ENCODE measurements around the gene FANK1.
"Not testable (repeated sequence)": the region's sequence is repeated elsewhere in the genome, so short reads cannot be mapped to it uniquely, and the experiment has no call there.

Gene FANK1

GRCh38 chr10:126022841-126023240, 126.5 kb downstream of the FANK1 start:
- no peak for DNase-seq (ENCODE audit: low read depth)

DNA sequence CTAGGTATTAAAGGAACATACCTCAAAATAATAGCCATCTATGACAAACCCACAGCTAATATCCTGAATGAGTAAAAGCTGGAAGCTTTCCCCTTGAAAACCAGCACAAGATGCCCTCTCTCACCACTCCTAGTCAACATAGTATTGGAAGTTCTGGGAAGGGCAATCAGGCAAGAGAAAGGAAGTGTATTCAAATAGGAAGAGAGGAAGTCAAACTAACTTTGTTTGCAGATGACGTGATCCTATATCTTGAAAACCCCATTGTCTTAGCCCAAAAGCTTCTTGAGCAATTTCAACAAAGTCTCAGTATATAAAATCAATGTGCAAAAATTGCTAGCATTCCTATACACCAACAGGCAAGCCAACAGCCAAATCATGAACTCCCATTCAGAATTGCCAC, 131.3 kb downstream of the FANK1 start:
- DNase-seq (ENCODE audit: low read depth), result no peak

DNA sequence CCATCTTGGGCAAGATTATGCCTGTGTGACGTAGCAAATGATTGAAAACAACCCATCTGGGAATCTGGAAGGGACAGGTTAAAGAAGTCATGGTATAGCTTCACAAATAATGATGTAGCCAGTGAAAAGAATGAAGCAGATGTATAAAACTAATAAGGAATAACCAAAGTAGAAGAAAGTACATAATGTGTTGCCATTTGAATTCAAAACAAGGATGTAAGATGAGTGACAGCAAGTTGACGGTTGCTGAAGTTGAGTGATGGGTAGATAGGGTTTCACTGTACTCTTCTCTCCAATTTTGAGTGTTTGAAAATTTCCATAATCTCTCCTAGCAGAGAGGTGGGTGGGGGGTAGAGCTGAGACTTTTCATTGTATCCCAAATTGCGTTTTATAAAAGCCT, 133.6 kb downstream of the FANK1 start:
- no peak for DNase-seq (ENCODE audit: low read depth)

DNA sequence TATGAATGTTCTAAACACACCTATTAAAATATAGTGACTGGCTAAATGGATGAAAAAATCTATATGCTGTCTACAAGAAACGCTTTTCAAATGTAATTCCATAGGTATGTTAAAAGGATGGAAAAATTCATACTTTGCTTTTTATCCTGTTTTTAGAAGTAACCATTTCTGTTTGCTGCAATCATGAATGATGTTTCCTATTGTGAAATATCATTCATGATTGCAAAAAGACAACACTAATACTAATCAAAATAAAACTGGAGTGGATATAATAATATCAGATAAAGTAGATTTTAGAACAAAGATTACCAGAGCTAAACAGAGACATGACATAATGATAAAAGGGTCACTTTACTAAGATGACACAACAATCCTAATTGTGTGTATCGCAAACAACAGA, 138.2 kb downstream of the FANK1 start:
- DNase-seq (ENCODE audit: low read depth), result no peak

DNA sequence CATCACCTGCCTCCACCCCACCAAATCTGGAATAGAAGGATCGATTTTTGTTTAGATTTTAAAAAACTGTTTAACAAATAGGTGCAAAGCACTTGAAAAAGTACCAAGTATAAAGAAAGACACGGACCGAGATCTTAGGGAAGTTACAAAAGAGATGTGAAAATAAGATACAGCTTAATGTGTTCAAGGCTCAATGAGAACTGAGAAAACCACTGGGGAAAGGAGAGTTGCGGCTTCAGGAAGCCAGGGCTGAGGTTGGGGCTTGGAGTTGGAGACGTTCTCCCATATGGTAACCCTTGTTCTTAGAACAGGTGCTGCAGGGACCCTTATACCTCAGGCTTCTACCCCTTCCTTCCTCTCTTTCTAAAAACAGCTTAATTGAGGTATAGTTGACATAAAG, 140.2 kb downstream of the FANK1 start:
- DNase-seq (ENCODE audit: low read depth), result no peak

DNA sequence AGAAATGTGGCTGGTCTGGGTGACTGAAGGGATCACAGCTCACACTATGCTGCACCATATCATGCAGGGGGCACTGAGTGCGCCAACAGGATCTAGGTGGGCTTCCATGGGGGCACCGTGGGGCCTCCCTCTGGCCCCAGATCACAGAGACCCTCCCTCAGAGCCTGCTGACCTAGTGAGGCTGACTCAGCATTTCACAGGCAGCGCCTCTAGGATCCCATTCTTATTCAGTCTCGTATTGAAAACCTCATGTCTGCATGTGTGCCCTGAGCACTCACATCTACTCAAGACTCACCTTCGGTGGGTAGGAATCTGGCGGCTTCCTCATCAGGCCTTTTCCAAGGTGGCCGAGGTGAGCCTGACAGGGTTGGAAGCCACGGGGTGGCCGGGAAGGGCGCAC, 141.6 kb downstream of the FANK1 start:
- DNase-seq (ENCODE audit: low read depth), result no peak

DNA sequence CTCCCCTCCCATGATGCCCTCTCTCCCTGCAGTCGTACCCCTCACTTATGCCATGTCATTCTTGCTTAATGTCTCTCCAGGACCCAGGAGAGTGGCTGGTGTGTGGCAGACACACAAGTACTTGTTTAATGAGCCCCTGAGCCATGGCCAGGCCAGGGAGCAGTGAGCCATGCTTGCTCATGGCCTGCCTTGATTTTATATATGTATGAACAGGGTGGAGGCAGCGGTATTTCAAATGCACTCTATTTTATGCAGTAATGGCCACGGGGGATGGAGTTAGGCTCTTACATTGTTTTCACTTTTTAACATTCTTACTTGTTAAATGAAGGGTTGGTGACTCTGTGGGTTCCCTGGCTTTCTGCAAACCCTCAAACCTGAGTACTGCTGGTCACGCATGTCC, 144.8 kb downstream of the FANK1 start:
- DNase-seq (ENCODE audit: low read depth), result no peak

- peak; percentile 38 for DNase-seq (ENCODE audit: low read depth)
Observed at GRCh38 chr10:126041804-126042231, 145.5 kb downstream of the FANK1 start.

DNA sequence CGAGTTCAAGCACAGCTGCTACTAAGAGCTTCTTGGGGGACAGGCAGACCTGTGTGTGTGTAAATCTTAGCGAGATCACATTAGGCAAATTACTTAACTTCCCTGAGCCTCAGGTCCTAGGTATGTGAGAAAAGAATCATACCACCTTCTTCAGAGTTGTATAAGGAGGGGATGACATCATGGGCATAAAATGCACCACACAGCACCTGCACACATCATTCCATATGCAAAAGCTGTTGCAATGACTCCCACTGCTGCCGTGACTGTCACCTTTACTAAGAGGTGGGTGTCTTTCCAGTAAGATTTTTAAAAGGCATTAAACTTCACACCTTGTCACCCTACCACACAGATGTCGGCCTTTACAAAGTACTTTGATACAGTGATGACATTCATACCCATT, 146.0 kb downstream of the FANK1 start:
- no peak for DNase-seq (ENCODE audit: low read depth)

- DNase-seq (ENCODE audit: low read depth), result no peak
Observed at GRCh38 chr10:126042906-126043305, 146.5 kb downstream of the FANK1 start.

GRCh38 chr10:126043389-126043788, 147.0 kb downstream of the FANK1 start:
- DNase-seq (ENCODE audit: low read depth), result no peak

GRCh38 chr10:126045861-126046260, 149.5 kb downstream of the FANK1 start:
- DNase-seq (ENCODE audit: low read depth), result no peak

GRCh38 chr10:126046831-126047230, 150.5 kb downstream of the FANK1 start:
- DNase-seq (ENCODE audit: low read depth), result no peak

GRCh38 chr10:126047749-126048148, 151.4 kb downstream of the FANK1 start:
- DNase-seq (ENCODE audit: low read depth), result not testable (repeated sequence)

DNA sequence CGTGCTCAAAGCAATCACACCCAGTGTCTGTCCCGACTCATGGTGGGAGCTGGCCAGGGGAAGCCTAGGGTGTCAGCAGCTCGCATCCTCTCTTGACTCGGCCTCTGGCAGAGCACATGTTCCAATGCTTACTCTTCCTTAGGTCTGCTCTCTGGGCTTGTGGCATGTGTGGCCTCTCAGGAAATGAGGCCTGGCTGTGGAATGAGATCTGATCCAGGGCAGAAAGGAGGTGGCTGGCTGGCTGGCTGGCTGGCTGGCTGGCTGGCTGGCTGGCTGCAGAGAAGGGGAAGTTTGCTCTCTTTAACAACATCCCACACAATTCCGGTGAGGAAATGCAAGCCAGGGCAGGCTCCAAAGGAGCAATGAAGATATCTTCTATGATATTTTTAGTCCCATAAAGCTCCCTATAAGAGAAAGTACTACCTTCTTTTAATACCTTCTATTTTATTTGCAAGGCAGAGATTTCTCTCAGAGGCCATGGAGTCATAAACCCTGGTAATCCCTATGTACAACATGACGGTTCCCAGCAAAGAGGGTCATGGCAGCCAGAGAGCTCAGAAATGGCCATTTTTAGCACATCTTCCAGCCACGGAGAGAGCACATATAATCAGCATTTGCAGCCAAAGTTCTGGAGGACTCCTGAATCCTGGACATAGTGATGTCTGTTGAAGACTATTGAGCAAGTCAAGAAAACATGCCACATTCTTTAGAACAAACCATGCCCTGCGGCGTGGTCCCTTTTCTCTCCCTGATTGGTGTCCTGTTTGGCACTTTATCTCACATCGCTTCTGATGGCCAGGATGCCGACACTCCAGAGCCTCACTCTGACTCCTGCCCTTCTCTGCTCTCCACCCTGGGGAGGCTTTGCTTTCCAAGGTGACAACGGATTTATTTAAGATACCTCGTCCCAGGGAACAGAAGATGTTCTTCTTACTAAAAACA, 153.7 kb downstream of the FANK1 start:
- DNase-seq (ENCODE audit: low read depth), result no peak

DNA sequence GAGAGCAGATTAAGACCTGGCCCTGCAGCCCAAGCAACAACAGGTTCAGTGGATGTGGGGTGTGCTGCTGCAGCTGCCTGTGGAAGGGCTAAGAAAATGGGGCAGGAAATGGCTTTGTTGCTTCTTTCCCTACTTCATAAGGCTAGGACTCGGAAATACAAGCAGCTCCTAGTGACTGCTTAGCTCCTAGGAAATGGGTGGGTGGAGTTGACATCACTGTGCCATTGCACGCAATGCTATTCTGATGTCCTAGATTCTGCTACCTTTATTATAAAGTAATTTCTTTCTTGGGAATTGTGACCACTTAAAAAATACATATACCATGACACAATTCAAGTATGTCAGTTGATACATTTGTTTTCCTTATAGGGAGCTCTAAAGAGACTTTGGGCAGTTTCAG, 155.8 kb downstream of the FANK1 start:
- DNase-seq (ENCODE audit: low read depth), result no peak

GRCh38 chr10:126054191-126054590, 157.8 kb downstream of the FANK1 start:
- no peak for DNase-seq (ENCODE audit: low read depth)

DNA sequence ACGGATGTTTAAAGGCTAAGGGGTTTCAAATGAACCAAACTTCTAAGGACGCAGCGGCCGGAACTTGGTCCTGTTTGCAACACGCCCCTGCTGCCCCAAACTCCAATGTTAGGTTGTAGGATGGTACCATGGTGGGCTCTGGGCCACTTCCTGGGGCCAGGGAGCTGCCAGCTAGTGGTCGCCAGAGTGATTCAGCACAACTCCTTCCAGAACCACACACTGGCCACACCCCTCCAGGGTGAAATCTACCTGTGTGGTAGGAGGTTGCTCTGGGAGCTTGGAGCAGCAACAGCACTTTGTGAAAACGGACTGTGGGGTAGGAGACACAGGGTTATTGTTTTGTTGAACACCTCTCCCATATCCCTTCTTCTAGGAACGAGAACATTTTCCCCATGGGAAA, 161.1 kb downstream of the FANK1 start:
- no peak for DNase-seq (ENCODE audit: low read depth)

GRCh38 chr10:126058104-126058503, 161.7 kb downstream of the FANK1 start:
- DNase-seq (ENCODE audit: low read depth), result no peak

- no peak for DNase-seq (ENCODE audit: low read depth)
Observed at GRCh38 chr10:126058507-126058906, 162.1 kb downstream of the FANK1 start.

Measured in stimulated activated CD8-positive, alpha-beta memory T cell treated with anti-CD3 and anti-CD28 coated beads, Interleukin-15, amount 100 ng/mL, for 1 hour (primary cell).